Ovary (tissue), 9 donors: Measurements from ENCODE around the gene KRT3. TPM values are rescaled to one million over a fixed set of nuclear protein-coding genes. Genes with fewer than 3 reads are reported as not detected.

Experiments
- DNase-seq, 5 donors: peaks; one replicate each; pipeline ENCODE4 v3.0.0-alpha.2; 2019 to 2020
- H3K27ac ChIP-seq, 2 donors: fragments of 200-600 bp; one replicate each; pipeline versions ENCODE4 v1.5.1 to v1.8.0; 2019 to 2022
- H3K27me3 ChIP-seq: fragments of 200-600 bp; one replicate; pipeline ENCODE4 v1.8.0; 2022
- H3K36me3 ChIP-seq: fragments of 200-600 bp; sonication (generic); one replicate; pipeline ENCODE4 v1.5.1; 2019
- H3K4me1 ChIP-seq: one replicate; pipeline ENCODE4 v1.8.1; 2013; ENCODE audit warnings: mild to moderate bottlenecking, moderate library complexity; ENCODE audit not compliant: insufficient read depth
- H3K4me3 ChIP-seq: fragments of 200-600 bp; sonication (generic); one replicate; pipeline ENCODE4 v1.5.1; 2017
- H3K9me3 ChIP-seq, 2 donors: fragments of 200-600 bp in 1 of 2; sonication (generic) in 1 of 2; one replicate each; pipeline versions ENCODE4 v1.5.1 to v1.8.1; 2013 to 2019; ENCODE audit warnings: mild to moderate bottlenecking in 1 of 2, moderate library complexity in 1 of 2
- CTCF ChIP-seq, 3 donors: fragments of 450-650 bp in 2 of 3; fragments of 200-600 bp in 1 of 3; IDR thresholded peaks; one replicate each; pipeline versions ENCODE4 v1.5.1 to v1.8.0; 2016 to 2022; ENCODE audit warnings: antibody characterized with exemption in 3 of 3, mild to moderate bottlenecking in 1 of 3
- EP300 ChIP-seq: sonication (generic); formaldehyde crosslinking; IDR thresholded peaks from one replicate; pipeline ENCODE4 v1.6.1; 2017; ENCODE audit warnings: antibody characterized with exemption
- POLR2A ChIP-seq: fragments of 450-650 bp; IDR thresholded peaks from one replicate; pipeline ENCODE4 v1.6.1; 2017; ENCODE audit warnings: antibody characterized with exemption, mild to moderate bottlenecking, moderate library complexity
- WGBS, 3 donors: extraction: QIAGEN DNeasy Blood & Tissue Kit in 1 of 3; methylation state at CpG; one replicate each; pipeline versions ENCODE4 v1.1.5 to v1.1.7; 2013 to 2017; 5-methylcytosine and 5-hydroxymethylcytosine counted together
- intact Hi-C, 4 donors: fragments of 100-400 bp; cut with DNase I; formaldehyde crosslinking; loops; one replicate each; pipeline versions ENCODE4 v1.11.0 to v1.15.1; 2022 to 2023
- polyA plus RNA-seq, 2 donors: library from polyadenylated mRNA; stranded (reverse); fragments of 200-250 nt in 1 of 2; fragments of 350-450 nt in 1 of 2; fragmentation: Illumina TruSeq in 1 of 2; extraction: RNeasy Lipid Tissue Mini Kit (QIAGEN cat#74804) in 1 of 2; gene quantifications; one replicate each; pipeline ENCODE4 v1.2.3, GENCODE V29; 2013 to 2014
- total RNA-seq, 7 donors: library from RNA; depleted of rRNA in 2 of 7; stranded (reverse); fragments of >200 nt in 2 of 7; fragmentation: NEBNext Ultra II Directional in 3 of 7; extraction: Animal tissue kit (Norgen Biotek cat#: 25700) in 3 of 7; gene quantifications; one replicate each; pipeline versions ENCODE4 v1.1.0 to v1.2.4, GENCODE V29; 2016 to 2023
- donor health status: DM: no; HTN: no; CAD: no; lungs with moderate emphysema.
- donor health status: DM: no; HTN: no; CAD: no.
- donor health status: Bipolar disorder and iron deficiency.
- donor health status: DM: yes; HTN: yes; CAD: no.
- donor health status: DM: no; HTN: no; CAD: no.
- donor health status: DM: yes; HTN: yes; CAD: no.

The KRT3 gene
- total and polyA plus RNA-seq, 9 donors = not detected

GRCh38 chr12:52790427-52791270 is 5.3 kb downstream of the KRT3 start:
- DNase-seq = no peak
- intact Hi-C loops = no loop called here
- Histone ChIP-seq H3K4me1 (no peaks in the 10 kb centered on the region), H3K27ac (no peak overlapping the region), H3K9me3 (no peaks in the 10 kb centered on the region), H3K4me3 (no peak overlapping the region), H3K36me3 (no peaks in the 10 kb centered on the region), H3K27me3 (no peaks in the 10 kb centered on the region)
- no peak for TF ChIP-seq CTCF (IDR thresholded peaks at IDR 0.05)
- TF ChIP-seq EP300 = no peak
- no peak for TF ChIP-seq POLR2A
- WGBS, 3 donors = 49 to 53% (median 50%) methylated on average over 19 of the region's 19 CpGs

GRCh38 chr12:52789637-52790426 is 6.1 kb downstream of the KRT3 start:
- 12 to 16% (median 14%) methylated on average over 47 to 50 of the region's 50 CpGs for WGBS, 3 donors
- H3K9me3 ChIP-seq = no peaks in the 10 kb centered on the region
- no peak for DNase-seq
- H3K27ac ChIP-seq = no peak overlapping the region
- H3K4me1 ChIP-seq = no peaks in the 10 kb centered on the region
- H3K4me3 ChIP-seq = no peak overlapping the region
- no peaks in the 10 kb centered on the region for H3K27me3 ChIP-seq
- TF ChIP-seq CTCF (IDR thresholded peaks at IDR 0.05) = no peak
- no peak for TF ChIP-seq POLR2A
- no peak for TF ChIP-seq EP300
- intact Hi-C loops = no loop called here
- H3K36me3 ChIP-seq = no peaks in the 10 kb centered on the region

- Histone ChIP-seq H3K27ac (no peak overlapping the region), H3K36me3 (no peaks in the 10 kb centered on the region), H3K9me3 (no peaks in the 10 kb centered on the region), H3K27me3 (no peaks in the 10 kb centered on the region), H3K4me3 (no peak overlapping the region), H3K4me1 (no peaks in the 10 kb centered on the region)
- 89 to 93% (median 90%) methylated on average over 11 of the region's 11 CpGs for WGBS, 3 donors
- no peak for TF ChIP-seq EP300
- TF ChIP-seq CTCF (IDR thresholded peaks at IDR 0.05) = no peak
- no peak for TF ChIP-seq POLR2A
- intact Hi-C loops = no loop called here
- no peak for DNase-seq
Measured at GRCh38 chr12:52788876-52789636, 6.9 kb downstream of the KRT3 start.

- DNase-seq = no peak
- no peak overlapping the region for H3K27ac ChIP-seq
- H3K27me3 ChIP-seq = no peaks in the 10 kb centered on the region
- no peaks in the 10 kb centered on the region for H3K4me1 ChIP-seq
- H3K9me3 ChIP-seq = no peaks in the 10 kb centered on the region
- H3K36me3 ChIP-seq = no peaks in the 10 kb centered on the region
- no peak overlapping the region for H3K4me3 ChIP-seq
- intact Hi-C loops = no loop called here
- WGBS, 3 donors = 73 to 79% (median 77%) methylated on average over 6 of the region's 6 CpGs
- TF ChIP-seq EP300 (no peak), POLR2A (no peak), CTCF (IDR thresholded peaks at IDR 0.05) (no peak)
Measured at GRCh38 chr12:52788192-52788875, 7.6 kb downstream of the KRT3 start.
